SU-DHL-6 (cell line): ENCODE measurements around the gene FAM32A.

Experiments
- H2AFZ ChIP-seq: fragments of 200-600 bp; sonication (generic); 2 replicates; pipeline ENCODE4 v1.6.1; 2014; ENCODE audit warnings: low read depth, mild to moderate bottlenecking, moderate library complexity, mixed read lengths, antibody characterized with exemption, low read length; ENCODE audit not compliant: severe bottlenecking
- H3F3A ChIP-seq: fragments of 200-600 bp; shearing (Covaris generic); 2 replicates; pipeline ENCODE4 v1.6.0; 2016; ENCODE audit warnings: antibody characterized with exemption, mild to moderate bottlenecking; ENCODE audit not compliant: insufficient read depth
- H3K27ac ChIP-seq: fragments of 200-600 bp; sonication (generic); 2 replicates; pipeline ENCODE4 v1.5.1; 2016; ENCODE audit warnings: low read depth, mild to moderate bottlenecking, low read length, moderate library complexity, mixed read lengths
- H3K27me3 ChIP-seq: fragments of 200-600 bp; sonication (generic), shearing (Covaris generic); 2 replicates; pipeline ENCODE4 v1.6.0; 2014; ENCODE audit warnings: mild to moderate bottlenecking, low read length
- H3K36me3 ChIP-seq: fragments of 200-600 bp; sonication (generic); 2 replicates; pipeline ENCODE4 v1.6.1; 2014; ENCODE audit warnings: mild to moderate bottlenecking, low read length, mixed read lengths
- H3K4me2 ChIP-seq: fragments of 300-600, 200-600 bp; shearing (Covaris generic), sonication (generic); 2 replicates; pipeline ENCODE4 v1.6.0; 2014; ENCODE audit warnings: low read length, low read depth, mild to moderate bottlenecking; ENCODE audit not compliant: poor library complexity, severe bottlenecking
- H3K4me3 ChIP-seq: fragments of 200-600 bp; sonication (generic); 2 replicates; pipeline ENCODE4 v1.5.1; 2014; ENCODE audit warnings: antibody characterized with exemption, low read length, mild to moderate bottlenecking, mixed read lengths; ENCODE audit not compliant: insufficient read depth, poor library complexity, severe bottlenecking
- H3K79me2 ChIP-seq: fragments of 200-600 bp; sonication (generic); 2 replicates; pipeline ENCODE4 v1.6.1; 2014; ENCODE audit warnings: mild to moderate bottlenecking, low read length, moderate library complexity; ENCODE audit not compliant: insufficient read depth
- H3K9ac ChIP-seq: fragments of 200-600 bp; sonication (generic); 2 replicates; pipeline ENCODE4 v1.7.0; 2014; ENCODE audit warnings: mild to moderate bottlenecking, low read length
- H3K9me2 ChIP-seq: fragments of 200-600 bp; sonication (generic); replicated peaks from 2 replicates; pipeline ENCODE4 v1.6.1; 2014; ENCODE audit warnings: low read length; ENCODE audit not compliant: insufficient read depth
- H3K9me3 ChIP-seq: fragments of 200-600 bp; sonication (generic); 2 replicates; pipeline ENCODE4 v1.6.1; 2014; ENCODE audit warnings: low read length, mixed read lengths; ENCODE audit not compliant: insufficient read depth
- H4K20me1 ChIP-seq: fragments of 200-600 bp; sonication (generic); 2 replicates; pipeline ENCODE4 v1.6.1; 2014; ENCODE audit warnings: low read depth, mild to moderate bottlenecking, antibody characterized with exemption, low read length, moderate library complexity, mixed read lengths
- CTCF ChIP-seq: fragments of 200-600 bp; sonication (generic); IDR thresholded peaks from one replicate; pipeline ENCODE4 v1.5.1; 2017; ENCODE audit warnings: antibody characterized with exemption, mild to moderate bottlenecking, low read length, moderate library complexity; ENCODE audit not compliant: insufficient read depth, poor library complexity, severe bottlenecking
- EZH2phosphoT487 ChIP-seq: fragments of 200-600 bp; sonication (generic), shearing (Covaris generic); conservative IDR thresholded peaks from 2 replicates; pipeline ENCODE4 v1.6.1; 2018; ENCODE audit warnings: mild to moderate bottlenecking, antibody characterized with exemption, low read length, moderate library complexity, mixed read lengths

Gene FAM32A

GRCh38 chr19:16143399-16144215 is 41.6 kb upstream of the FAM32A start, which contains the start of gene HSH2D:
Gene HSH2D (plus strand): TSS chr19:16143685. CDS start chr19:16148751, 5,066 bp downstream.
- H3K9ac ChIP-seq: peak within 1 kb of the TSS; percentile 80
- no peaks in the 10 kb centered on the region for H3K27me3 ChIP-seq
- no peak for TF ChIP-seq CTCF
- TF ChIP-seq EZH2phosphoT487: no peak
- H3K9me3 ChIP-seq: no peaks in the 10 kb centered on the region
- H4K20me1 ChIP-seq: no peaks in the 10 kb centered on the region
- peaks cover 60% of the 10 kb centered on the region for H3F3A ChIP-seq
- H3K27ac ChIP-seq: peak within 1 kb of the TSS; percentile 94
- H2AFZ ChIP-seq: no peak within 1 kb of the TSS
- H3K4me3 ChIP-seq: peak within 1 kb of the TSS; percentile 87
- no peaks in the 10 kb centered on the region for H3K9me2 ChIP-seq
- peak within 1 kb of the TSS; percentile 99 for H3K4me2 ChIP-seq
- no peaks in the 10 kb centered on the region for H3K36me3 ChIP-seq
- peaks cover 43% of the 10 kb centered on the region for H3K79me2 ChIP-seq

- no peaks in the 10 kb centered on the region for H3K36me3 ChIP-seq
- peaks cover 64% of the 10 kb centered on the region for H3F3A ChIP-seq
- H2AFZ ChIP-seq: no peak overlapping the region
- H3K9ac ChIP-seq: peak overlapping the region; percentile 80
- no peaks in the 10 kb centered on the region for H3K27me3 ChIP-seq
- H3K27ac ChIP-seq: peak overlapping the region; percentile 94
- peaks cover 43% of the 10 kb centered on the region for H3K79me2 ChIP-seq
- H3K9me2 ChIP-seq: no peaks in the 10 kb centered on the region
- H3K4me3 ChIP-seq: peak overlapping the region; percentile 87
- no peaks in the 10 kb centered on the region for H3K9me3 ChIP-seq
- no peak for TF ChIP-seq CTCF
- TF ChIP-seq EZH2phosphoT487: no peak
- peak overlapping the region; percentile 99 for H3K4me2 ChIP-seq
- no peaks in the 10 kb centered on the region for H4K20me1 ChIP-seq
Measured at GRCh38 chr19:16144216-16144581, 41.0 kb upstream of the FAM32A start.

GRCh38 chr19:16146112-16146511 is 39.1 kb upstream of the FAM32A start:
- TF ChIP-seq EZH2phosphoT487 (no peak), CTCF (no peak)
- H3K79me2 ChIP-seq: peaks cover 46% of the 10 kb centered on the region
- peak overlapping the region; percentile 94 for H3K27ac ChIP-seq
- H3K4me2 ChIP-seq: peak overlapping the region; percentile 99
- peak overlapping the region; percentile 50 for H3K4me3 ChIP-seq
- H3K9me2 ChIP-seq: no peaks in the 10 kb centered on the region
- H3K36me3 ChIP-seq: 0 out of 2 replicates have a peak, but pooled peaks cover 3% of the 10 kb centered on the region
- peak overlapping the region; percentile 13; the same call in 1 of the 2 replicates for H3K9ac ChIP-seq
- H3F3A ChIP-seq: peaks cover 56% of the 10 kb centered on the region
- no peaks in the 10 kb centered on the region for H3K9me3 ChIP-seq
- H4K20me1 ChIP-seq: no peaks in the 10 kb centered on the region
- H2AFZ ChIP-seq: no peak overlapping the region
- H3K27me3 ChIP-seq: no peaks in the 10 kb centered on the region
